NCI-H345 treated with DMSO at 0.1 percent for 48 hours (cell line): Measurements from ENCODE around the gene SPATA31E1.

Experiments
- DNase-seq: peaks from one replicate; lab custom pipeline; 2025; ENCODE audit not compliant: unreplicated experiment; lab: John Stamatoyannopoulos, UW

Gene SPATA31E1

DNA sequence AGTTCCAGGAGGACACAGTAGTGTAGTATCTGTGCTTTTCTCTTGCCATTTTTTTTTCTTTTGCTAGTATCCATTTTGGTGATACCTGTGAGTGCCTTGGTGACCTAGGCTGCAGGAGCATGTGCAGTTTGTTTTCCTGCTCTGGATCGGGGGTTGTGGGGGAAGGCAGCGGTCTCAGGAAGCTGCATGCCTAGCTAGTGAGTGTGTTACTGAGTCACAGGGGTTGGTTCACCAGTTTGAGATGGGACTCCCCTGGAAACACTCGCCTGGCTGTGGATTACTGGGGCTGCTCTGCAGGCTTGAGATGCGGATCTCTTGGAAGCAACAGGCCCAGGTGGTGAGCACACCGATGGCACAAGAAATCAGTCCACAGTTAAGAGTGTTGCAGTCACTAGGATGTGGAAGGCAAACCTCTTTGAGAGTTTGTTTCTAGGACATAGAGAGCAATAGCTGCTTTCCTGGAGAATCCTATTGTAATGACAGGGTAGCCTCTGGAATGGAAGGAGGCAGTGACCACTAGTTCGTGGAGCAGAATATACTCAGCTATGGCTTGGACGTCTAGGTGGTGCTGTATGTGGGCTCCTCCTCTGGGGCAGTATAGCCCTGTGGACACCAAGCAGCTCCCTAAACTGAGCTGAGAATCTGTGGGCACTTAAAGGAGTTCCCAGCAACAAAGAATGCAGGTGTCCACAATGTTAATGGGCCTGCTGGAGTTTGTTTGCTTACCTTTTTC, 20.0 kb upstream of the SPATA31E1 start:
- no peak for DNase-seq

DNA sequence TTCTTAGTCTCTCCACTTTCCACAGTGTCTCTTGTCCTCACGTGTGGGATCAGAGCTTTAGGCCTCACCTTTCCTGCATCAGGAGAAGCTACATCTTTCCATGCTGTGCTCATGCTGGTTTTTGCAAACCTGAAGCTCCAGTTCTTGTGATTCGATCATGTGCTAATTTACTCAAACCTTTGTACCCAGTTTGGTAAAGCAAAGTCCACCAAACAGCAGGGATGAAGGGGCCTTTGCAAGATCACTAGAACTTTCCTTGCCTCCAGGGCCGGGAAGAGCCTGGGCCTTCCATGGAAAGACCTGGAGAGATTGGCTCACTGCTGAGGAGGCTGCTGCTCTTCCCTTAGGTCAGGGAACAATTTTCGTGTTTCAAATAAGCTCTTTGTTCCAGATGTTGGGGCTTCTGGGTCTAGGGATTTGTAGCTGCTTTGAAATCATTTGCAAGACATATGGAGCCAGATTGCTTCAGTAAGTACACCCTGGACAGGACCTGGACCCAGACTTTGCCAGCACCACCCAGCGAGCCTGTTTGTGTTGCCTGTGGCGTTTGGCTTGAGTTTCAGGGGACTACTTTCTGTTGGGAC, 18.7 kb upstream of the SPATA31E1 start:
- no peak for DNase-seq

DNA sequence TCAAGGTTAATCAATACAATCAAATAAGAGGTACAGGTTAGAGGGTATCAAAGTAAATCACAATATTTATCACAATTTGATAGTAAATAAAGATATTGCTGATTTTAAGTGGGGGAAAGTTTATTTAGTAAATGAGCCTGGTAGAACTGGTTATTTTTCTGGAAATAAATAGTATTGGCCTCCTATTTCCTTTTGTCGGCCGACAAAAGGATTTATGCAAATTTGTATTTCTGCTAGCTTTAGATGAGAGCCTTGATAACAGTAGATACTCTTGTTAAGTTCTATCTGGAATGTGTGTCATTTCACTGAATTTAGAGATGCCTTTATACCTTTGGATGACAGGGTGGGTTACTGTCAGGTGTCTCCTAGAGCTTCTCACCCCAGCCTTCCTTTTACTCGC, 17.8 kb upstream of the SPATA31E1 start:
- no peak for DNase-seq

DNA sequence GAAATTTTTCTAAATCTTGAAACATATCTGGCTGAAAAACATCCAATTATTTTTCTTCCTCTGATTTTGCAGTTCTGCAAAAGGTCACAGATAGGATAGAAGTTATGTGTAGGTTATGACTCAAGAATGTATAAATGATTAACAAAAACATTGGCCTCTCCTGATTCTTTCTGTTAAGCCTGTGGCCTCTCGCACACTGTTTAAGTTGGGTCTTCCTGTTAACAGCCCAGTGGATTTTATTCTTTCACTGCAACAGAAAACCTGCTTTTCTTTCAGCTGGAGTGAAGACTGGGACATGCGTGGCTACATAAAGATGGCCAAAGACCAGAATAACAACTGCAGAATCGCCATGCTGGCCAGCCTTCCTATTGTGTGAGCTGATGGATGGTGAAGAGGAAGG, 17.1 kb upstream of the SPATA31E1 start:
- DNase-seq, result no peak

DNA sequence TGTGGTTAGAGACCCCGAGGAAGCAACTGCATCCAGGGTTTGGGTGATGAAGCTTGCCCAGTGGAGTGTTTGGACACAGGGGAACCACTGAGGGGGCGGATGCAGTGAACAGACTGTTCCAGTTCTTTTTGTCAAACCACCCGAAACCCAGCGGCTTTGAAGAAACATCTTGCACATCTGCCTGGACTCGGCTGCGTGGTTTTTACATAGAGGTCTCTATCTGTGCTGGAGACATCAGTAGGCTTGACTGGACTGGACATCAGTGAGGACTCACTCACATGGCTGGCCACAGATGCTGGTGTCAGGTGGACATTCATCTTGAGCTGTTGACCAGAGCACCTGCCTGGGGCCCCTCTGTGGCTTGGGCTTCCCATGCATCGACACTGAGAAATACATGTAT, 15.3 kb upstream of the SPATA31E1 start:
- DNase-seq, result no peak

DNA sequence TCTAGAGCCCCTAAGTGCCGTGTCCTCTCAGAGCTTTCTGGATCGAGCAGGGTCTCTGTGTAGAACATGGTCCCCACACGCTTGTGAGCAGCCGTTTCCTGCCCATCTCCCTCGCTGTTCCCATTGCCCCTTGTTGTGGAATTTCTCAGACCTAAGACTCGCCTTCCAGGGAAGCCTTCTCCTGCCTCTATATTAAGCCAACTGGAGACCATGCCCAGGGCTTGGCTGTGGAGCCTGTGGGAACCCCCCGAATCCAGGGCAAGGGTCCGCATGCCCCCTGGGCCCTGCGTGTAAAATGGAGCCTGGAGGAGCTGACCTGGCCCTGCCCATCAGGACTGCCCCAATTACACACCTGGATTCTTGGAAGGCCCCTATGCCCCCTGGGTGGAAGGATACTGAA, 14.5 kb upstream of the SPATA31E1 start:
- DNase-seq, result no peak

DNA sequence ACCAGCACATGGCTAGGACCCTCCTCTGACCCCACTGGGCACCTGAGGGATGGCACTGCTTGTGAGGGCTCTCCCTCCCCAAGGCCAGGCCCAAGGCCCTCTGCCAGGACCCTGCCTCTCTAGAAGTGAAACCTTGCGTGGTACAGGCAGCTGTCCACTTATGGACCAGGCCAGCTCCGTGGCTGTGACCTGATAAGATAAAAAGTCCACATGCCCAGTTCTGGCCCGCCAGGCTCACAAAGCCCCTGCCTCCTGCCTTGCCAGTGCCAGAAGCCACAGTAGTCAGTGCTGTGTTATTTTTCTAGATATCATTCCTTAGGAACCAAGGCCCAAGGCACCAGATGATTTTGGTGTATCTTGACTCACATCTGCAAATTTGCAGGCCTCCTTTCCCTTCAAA, 14.0 kb upstream of the SPATA31E1 start:
- no peak for DNase-seq

DNA sequence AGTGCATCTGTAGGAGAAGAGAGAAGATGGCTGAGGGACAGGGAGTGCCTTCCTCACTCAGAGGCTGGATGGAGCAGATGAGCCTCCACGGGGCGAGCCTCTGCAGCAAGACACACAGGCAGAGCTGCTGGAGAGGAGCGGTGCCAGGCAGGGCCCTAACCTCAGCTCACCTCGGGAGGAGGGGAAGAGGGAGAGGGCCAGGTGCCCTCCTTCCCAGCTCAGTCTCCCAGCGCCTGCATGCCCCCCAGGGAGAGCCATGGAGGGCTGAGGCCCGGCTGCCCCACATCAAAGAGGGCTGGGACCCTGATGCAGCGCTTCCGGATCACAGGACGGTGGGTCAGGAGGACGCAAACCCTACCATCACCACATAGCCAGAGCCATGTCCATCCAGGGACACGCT, 13.6 kb upstream of the SPATA31E1 start:
- DNase-seq, result no peak

DNA sequence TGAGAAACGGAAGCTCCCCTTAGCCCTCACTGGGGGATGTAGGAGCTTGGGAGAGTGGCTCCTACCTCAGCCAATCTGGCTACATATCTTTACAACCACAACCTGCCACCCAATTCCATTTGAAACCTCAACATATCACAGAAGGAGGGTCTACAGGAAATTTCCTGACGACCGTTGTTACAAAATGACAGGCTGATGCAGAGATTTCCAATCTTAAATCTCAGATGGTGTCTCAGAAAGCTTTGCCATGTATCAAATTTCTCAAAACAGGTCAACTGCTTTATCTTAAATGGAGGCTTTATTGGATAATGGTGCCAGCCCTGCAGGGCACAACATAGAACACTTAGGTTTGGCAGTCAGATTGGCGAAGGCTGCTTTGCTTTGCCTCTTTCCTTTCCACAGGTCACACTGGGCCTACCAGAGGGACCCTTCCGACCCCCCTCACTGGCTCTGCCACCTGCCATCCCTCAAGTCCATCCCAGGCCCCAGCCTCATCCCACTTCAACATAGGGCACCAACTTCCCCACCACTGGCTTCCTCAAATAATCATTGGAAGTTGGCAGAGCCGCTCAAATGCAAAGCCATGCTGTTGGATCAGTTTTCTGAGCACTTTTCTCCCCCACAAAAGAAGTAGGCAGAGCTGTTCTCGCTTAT, 11.1 kb upstream of the SPATA31E1 start:
- DNase-seq, result no peak

DNA sequence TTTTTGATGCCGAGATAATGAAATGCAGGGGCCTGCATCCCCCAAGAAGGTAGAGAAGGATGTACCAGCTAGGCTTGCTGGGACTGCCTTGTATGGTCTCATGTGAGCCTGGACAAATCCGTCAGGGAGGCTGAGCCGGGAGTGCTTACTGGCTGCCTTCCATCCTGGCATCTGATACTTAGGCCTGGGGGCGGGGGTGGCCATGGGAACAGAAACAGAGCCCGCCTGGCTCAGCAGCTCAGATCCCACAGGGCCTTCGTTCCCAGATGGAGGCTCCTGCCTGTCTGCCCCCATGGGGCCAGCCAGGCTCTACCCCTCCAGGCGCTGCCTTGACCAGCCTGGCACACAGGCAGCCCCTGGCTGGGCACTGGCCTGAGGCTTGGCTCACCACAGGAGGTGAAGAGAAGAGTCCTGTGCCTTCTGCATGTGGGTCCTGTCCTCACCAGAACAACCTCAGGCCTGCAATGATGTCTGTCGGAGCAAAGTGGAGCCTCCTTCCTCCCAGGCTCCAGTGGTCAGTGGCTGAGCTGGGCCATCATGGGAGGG, 10.5 kb upstream of the SPATA31E1 start:
- no peak for DNase-seq

DNA sequence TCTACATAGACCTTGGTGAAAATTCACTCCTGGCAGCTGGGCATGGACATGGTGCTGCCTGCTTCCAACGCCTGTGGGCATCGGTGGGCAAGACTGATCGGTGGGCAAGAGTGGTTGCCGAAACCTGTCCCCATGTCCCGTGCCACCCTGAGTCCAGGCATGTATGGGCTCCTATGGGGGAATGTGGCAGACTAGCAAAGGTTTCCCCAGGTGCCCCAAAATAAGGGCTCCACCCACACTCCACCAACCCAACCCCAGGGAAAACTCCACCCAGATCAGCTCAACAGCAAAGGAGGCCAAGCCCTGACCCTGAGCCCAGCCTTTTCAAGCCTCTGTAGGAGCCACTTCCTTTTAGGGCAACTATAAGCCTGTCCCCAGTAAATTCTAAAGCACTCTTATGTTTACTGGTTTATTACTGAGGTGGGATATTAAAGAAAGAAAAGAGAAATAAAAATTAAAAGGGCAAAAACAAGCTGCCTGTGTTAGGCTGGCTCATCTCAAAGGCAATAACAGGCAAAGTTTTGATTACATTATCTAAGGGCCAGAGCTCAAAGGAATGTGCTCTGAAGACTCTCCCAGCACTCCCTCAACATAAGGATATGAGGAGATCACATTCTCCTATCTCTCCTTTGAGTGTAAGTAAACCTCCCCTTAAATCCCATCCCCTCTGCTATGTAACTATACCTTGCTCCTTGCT, 8.9 kb upstream of the SPATA31E1 start:
- no peak for DNase-seq

DNA sequence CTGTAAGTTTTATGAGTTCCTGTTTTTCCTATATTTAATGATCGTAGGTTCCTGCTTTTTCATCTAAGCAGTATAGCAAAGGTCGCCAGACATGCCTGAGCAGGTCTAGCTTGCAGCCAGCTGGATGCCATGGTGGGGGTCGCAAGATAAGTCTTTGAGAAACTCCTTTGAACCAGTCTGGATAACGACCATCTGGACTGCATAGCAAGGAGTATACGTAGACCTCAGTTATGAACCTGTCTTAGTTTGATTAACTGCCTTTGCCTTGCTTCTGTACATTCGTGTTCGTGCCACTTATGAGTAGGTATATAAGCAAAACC, 8.4 kb upstream of the SPATA31E1 start:
- DNase-seq, result no peak

DNA sequence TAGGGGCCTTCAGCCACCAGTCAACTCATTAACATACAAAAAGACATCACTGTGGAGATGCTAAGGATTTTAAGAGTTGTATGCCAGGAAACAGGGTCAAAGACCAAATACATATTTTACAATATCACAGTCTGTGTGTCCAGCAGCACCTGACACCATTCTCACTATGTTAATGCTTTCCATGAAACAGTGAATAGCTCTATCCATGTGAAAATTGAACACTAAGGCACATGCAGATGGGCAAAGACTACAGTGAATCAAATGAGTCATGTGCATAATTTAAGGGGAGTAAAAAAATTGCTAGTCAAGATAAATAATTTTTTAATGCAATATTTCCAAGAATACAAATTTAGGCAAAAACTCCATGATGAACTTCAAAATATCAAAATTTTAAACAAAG, 7.6 kb upstream of the SPATA31E1 start:
- DNase-seq, result no peak

DNA sequence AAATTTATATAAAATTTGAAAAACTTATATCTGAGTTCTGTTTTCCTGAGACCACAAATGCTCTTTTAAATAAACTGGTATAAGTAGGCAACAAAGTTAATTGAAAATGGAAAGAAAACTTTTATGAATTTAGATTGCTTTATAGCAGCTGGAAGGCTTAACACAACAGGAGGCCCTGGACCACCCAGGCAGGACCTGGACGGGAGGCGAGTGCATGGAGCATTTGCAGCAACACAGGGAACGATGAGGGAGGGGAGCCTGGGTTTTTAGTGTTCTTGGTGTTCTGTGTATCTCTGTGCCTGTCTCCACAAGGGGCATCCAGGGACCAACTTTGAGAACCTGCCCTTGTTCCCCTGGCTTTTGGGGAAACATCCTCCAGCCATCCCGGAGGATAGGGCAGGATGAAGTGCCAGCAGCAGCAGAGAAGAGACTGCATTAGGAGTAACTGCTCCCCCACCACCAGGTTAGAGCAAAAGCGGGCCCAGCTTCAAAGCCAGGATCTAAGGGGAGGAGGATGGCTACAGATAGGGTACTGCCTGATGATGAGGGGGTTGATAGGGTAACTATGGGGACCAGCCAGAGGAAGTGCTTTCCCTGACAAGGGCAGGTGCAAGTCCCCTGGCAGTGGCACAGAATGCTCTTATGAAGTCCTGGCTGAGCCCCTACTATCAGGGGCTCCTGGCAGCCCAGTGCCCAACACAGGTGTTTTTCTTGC, 6.7 kb upstream of the SPATA31E1 start:
- DNase-seq, result no peak

DNA sequence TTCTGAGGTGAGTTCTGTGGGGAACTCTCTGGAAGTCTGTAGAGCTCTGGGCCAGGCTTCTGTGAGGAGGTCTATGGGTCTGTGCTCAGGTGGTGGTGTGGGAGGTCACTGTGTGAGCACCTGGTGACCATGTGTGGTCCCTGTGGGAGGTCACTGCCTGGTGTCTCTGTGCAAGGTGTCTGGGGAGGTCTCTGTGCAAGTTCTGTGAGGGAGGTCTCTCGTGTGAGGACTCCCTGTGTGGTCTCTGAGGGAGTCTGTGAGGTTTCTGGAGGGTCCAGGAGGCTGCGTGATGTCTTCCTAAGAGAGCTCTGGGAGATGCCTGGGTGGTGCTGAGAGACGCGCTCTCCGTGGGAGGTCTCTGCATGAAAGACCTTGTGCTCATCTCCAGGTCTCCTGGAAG, 6.0 kb upstream of the SPATA31E1 start:
- no peak for DNase-seq

DNA sequence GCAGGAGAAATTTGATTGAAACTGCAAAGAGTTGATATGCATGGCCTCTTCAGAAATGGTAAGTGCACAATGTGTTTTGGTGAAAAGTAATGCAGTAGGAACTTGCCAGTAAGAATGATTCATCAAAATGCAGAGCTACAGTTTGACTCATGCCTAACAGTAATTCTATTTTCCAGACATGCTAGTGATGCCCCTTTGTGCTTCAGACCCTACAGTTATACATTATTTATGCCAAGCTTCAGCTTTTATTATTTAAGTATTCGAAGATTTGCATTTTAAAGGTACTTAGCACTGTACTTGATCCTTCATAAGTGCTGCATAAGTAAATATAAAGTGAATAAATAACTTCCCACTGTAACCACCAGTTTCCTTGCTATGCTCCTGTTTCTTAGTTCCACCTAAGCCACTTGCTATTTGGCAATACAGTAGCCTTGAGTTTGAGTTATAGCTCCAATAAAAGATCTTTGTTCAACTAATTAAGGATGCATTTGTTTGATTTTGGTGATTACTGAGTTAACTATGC, 3.6 kb upstream of the SPATA31E1 start:
- DNase-seq, result no peak

DNA sequence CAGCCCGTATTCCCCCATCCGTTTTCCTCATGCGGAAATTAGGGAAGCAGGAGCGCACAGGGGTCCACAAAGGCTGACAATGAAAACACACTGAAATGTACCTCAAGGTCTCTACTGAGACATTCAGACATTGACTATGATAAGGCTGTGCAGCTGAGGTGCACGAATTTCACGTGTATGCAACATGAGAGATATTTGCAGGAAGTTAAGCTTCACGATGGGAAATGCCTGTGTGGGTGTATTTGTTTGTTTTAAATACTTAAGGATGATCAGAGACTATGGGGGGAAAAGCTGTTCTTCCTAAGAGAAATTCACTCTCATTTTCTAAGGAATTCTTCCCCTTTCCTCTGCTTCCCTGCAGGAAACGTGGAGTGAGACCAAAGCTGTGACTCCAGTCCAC, 2.6 kb upstream of the SPATA31E1 start:
- DNase-seq, result no peak

DNA sequence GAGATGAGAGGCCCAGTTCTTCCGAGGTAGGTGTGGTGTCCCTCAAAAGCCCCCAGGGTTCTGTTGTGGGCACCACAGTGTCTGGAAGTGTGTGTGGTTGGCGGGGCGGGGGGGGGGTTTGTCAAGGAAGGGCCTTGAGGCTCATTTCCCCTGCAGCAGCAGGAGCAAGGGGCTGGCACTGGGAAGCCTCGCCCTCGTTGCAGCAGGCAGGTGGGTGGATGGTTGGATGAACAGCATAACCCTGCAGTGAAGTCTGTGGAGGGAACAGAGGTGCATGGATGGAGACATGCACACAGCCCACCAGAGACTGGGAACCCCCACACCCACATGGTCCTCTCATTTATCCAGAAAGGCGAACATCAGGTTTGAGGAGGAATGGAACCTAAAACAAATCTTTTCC, 2.0 kb upstream of the SPATA31E1 start:
- DNase-seq, result no peak

DNA sequence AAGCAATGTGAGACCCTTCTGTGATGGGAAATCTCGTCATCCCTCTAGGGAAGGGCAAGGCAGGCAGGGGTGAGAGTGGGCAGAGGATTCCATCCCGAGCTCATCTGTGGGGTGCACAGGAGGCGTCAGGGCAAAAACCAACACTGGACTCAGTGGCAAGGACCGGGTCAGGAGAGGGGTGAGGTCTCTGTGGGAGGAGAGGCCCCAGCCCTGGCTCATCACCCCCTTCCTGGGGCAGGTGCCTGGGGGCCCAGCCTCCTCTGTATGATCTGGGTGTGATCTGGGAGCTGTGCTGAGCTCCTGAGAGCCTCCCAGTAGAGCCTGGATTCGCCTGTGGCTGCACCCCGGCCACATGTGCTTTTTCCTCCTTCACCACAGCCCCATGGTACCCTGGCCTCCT, 597 bp downstream of the SPATA31E1 start:
- DNase-seq, result no peak

DNA sequence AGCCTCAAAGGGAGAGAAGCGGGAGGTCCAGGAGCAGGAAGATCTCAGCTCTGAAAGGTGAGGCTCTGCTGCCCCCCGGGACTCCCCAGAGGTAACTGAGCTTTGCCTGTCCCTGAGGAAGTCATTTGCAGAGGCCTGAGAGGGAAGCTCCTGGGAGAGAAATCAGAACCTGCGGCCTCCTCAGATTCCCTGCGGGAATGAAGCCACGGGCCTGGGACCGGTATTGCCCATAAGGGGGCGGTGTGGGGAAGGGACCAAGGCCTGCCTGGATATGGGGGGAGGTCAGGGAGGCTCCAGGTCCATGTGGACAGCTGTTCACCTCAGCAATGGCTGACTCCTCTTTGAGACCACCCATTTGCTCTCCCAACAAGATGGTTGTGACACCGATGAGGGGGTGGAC, 1.3 kb downstream of the SPATA31E1 start:
- DNase-seq, result no peak
